ENCODE data around the gene MED13L.
"Not testable (repeated sequence)": the region's sequence is repeated elsewhere in the genome, so short reads cannot be mapped to it uniquely, and the experiment has no call there.

MED13L gene

GRCh38 chr12:115988625-115989563, 288.6 kb downstream of the MED13L start:
- DNase-seq: no peak

- DNase-seq: no peak
Observed at GRCh38 chr12:115988212-115988611, 289.3 kb downstream of the MED13L start.

GRCh38 chr12:115984616-115985015, 292.9 kb downstream of the MED13L start:
- DNase-seq: no peak

DNA sequence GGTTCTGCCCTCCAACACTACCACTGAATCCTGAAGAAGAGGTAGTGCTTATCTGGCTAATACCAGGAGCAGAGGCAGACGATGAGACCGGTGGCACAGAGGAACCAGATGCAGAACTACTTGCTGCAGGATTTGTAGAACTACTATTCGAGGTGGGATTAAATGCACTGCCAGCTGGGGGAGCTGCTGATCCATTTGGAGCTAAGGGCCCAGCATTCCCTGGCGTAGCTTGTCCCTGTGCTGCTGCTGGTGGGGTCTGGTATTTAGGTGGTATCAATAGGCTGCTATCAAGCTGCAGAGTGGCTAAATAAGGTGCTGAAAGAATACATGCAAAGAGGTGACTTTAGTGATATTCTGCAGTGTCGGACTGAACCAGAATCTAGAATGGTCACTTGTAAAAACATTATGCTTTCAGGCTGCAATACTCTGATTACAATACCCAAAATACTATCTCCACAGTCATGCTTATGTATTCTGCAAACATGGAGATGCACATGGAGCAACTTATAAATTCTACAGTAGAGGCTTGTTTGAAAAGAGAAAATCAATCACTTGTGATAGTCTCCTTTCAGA, 294.2 kb downstream of the MED13L start:
- DNase-seq: no peak

DNA sequence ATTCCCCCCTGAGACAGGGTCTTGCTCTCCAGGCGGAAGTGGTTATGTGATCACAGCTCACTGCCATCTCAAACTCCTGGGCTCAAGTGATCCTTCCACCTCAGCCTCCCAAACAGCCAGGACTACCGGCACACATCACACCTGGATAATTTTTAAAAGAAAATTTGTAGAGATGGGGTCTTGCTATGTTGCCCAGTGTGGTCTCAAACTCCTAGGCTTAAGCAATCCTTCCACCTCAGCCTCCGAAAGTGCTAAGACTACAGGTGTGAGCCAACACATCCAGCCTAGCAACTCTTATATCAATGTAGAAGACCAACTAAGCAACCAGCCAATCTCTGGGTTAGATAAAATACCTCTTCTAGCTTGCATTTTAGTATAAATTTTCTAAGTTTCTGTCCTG, 297.2 kb downstream of the MED13L start:
- no peak for DNase-seq

DNA sequence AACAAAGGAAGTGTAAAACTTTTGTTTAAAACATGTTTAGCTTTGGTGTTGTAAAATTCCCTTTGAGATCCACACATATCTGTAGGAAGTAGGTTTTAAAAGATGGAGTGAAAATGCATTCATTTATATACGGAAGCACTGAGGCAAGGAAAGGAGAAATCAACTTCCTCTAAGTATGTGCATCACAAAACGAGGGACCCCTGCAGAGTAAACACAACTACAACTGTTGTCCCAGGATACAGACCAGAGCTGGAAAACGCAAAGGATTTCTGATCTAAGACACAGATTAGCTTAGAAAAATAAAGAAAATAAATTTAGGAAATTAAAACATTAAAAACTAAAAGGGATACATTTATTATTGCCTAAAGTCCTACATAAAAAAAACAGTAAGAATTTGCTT, 297.6 kb downstream of the MED13L start:
- no peak for DNase-seq

DNA sequence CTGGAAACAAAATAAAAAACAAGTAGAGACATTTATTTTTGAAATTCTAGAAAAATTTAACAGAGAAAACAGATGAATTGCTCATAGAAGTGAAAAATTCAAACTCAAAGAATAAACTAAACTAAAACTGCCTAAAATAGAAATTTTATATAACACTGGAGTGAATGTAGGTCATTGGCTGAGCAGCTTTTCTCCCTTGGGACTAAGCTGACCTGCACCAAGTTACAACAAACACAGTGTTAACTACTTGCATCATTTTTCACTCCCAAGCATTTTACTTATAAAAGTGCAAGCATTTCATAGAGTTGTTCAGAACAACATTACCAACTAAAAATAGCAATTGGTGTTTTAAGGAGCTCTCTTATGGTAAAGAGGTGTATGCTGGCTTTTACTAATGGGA, 298.1 kb downstream of the MED13L start:
- no peak for DNase-seq

GRCh38 chr12:115976829-115977228, 300.7 kb downstream of the MED13L start:
- not testable (repeated sequence) for DNase-seq

- no peak for DNase-seq
Observed at GRCh38 chr12:115975411-115975810, 302.1 kb downstream of the MED13L start.

DNA sequence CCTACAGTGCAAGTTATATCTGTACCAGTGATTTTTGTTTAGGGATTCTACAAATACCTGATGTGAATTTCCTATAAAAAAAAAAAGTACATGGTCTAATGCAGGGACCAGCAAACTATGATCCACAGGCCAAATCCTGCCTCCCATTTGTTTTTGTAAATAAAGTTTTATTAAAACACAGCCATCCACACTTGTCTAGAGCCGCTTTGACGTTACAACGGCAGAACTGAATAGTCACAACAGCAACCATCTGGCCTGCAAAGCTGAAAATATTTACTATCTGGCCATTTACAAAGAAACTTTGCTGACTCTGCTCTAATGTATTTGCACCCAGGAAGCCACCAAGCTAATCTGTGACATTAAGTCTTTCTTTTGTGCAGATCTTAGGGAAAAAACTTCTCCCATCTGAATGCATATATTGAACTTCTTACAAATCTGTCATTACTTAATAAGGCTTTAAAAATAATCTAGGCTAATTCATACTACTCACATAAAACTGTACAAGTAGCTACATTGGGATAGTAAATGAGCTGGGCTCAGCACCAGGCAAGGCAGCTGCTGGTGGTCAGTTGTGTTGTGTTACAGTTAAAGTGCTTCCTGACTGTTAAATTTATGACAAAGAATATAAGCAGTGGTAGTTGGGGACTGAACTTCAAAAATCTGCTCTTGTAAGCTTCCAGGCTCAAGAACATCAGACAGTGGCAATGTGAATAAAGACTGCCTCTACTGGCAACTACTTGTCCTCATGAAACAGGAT, 303.3 kb downstream of the MED13L start:
- DNase-seq: no peak

GRCh38 chr12:115973066-115973465, 304.4 kb downstream of the MED13L start:
- no peak for DNase-seq

- DNase-seq: no peak
Observed at GRCh38 chr12:115972241-115972640, 305.3 kb downstream of the MED13L start.

DNA sequence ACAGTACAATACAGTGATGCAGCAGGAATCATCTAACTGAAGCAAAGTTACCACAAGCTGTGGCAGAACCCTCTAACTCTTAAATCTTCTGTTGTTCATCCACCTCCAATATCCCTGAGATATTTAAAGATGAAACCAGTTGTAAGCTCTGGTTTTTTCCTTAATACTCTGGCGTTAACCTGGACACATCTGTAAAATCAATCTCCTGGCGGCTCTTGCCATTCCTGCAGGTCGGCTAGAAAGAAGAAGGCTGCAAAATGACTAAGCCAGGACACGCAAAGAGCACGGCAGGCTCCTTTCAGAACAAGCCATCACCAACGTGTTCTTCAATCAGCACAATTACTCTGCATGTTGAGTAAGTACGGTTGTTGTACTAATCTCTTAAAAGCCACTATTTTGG, 309.3 kb downstream of the MED13L start:
- no peak for DNase-seq

DNA sequence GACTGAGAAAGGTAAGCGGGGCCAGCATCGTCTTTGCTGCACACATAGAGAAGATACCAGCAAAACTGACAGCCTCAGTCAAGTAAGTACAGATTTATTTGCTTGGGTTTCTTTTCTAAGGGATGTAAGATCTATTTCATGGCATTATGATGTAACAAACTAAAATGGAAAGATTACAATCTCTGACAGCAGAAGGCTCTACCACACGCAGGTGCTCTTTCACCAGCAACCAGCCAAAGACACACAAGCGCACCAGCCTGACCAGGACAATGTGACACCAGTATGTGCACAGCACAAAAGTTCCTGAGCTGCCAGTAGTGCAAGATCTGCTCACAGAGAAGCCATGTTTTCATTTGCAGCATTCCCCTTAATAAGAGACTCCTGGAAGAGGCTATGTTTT, 311.1 kb downstream of the MED13L start:
- DNase-seq: no peak

DNA sequence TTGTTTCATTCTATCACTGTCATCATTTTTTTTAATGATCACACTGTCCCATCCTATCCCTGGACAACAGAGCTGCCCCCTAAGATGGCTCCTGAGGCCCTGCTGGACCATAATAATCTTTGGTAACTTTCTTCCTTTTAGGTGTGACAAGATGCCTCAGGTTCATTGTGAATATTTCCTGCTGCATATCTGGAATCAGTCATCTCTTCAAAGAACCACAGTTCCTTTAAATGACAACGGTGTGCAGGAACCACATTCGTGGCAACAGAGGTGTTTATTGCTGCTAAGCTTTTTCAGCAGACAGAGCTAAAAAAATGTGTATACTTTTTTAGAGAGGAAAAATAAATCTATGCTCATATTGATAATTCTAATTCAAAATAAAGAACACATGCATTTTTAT, 312.9 kb downstream of the MED13L start:
- no peak for DNase-seq

DNA sequence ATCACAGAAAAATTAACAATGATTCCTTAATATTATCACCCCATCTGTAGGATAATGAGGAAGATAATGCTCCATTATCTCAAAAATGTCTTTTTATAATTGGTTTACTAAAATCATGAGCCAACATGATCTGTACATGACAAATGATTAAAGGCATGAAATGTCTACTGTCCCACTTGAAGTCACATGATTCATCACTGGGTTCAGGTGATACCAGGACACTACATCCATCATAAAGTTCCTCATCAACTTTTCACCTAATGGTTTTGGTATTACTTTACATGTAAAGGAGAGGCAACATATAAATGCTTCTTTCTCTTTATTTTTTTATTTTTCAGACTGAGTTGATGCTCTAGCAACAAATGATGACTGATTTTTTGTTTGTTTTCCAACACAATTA, 313.3 kb downstream of the MED13L start:
- DNase-seq: no peak

DNA sequence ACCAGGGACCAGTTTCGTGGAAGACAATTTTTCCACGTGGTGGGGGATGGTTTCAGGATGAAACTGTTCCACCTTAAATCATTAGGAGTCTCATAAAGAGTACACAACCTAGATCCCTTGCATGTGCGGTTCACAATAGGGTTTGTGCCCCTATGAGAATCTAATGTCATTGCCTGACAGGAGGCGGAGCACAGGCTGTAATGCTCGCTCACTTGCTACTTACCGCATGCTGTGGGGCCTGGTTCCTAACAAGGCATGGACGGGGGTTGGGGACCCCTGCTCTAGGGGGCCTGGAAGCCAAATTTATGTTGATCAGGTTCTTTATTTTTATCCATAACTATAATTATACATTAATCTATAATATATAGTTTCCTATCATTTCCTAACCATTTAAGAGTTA, 315.3 kb downstream of the MED13L start:
- DNase-seq: no peak

DNA sequence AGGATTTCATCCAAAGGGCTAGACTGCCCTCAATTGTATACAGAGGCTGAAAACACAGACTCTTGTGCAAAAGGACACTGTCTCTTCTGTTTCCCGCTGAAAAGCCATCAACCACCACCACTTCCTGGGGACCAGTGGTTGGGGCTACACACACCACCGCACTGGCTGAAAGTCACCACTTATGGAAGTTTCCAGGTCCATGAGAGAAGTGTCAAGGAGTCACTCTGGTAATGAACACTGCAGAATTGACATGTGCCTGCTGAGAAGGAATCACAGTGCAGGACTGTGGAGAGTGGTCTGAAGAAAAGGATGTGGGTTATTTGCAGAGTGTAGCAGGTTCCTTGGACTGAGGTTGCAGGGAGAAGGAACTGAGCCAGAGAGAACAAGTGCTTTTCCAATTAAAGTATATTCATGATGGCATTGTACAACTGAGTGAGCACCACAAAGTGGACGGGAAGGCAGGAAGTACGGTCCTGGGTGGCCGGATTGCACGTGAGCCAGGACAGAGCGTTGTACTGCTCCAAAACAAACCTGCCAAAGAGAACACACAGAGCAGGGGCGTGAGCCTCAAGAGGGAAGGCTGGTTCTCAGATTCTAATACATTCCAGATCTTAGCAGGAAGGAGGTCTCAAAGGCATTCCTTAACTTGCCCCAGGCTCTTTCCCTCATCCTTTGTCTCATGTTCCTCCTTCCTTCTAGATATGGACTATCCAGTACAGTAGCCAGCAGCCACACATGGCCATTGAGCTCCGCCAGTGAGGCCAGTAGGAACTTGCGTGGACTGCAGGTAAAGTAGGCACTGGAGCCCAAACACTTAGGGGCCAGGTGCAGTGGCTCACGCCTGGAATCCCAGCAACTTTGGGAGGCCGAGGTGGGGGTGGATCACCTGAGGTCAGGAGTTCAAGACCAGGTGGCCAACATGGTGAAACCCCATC, 316.4 kb downstream of the MED13L start:
- DNase-seq: no peak

GRCh38 chr12:115957686-115958290, 319.7 kb downstream of the MED13L start:
- no peak for DNase-seq

DNA sequence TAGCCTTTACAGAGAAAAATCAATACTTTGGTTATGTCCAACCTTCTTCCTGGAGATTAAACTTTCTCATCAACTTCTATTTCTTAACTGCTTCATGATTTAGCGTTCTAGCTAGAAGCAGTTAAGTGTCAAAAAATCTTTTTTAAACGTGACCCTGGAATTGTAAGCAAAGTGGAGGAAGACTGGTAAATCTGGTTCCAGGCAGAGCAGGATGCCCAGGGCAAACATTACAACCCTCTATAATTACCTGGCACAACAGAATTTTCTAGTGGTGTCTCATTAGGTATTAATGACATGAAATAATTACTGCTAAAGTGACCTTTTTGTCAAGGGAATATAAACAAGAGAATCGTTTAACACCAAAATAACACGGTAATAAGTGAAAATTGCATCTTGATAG, 320.8 kb downstream of the MED13L start:
- DNase-seq: no peak

GRCh38 chr12:115956236-115956635, 321.3 kb downstream of the MED13L start:
- no peak for DNase-seq

GRCh38 chr12:115953450-115953849, 324.0 kb downstream of the MED13L start:
- DNase-seq: no peak

Measured in activated naive CD4-positive, alpha-beta T cell treated with anti-CD3 and anti-CD28 coated beads, Interleukin-2, amount 50 U/mL, for 16 hours (primary cell).